Activated T-helper 1 cell treated with Interleukin-2 at 50 U/mL for 16 hours (primary cell): ENCODE measurements around the gene VPS18.
"Not testable (repeated sequence)": the region's sequence is repeated elsewhere in the genome, so short reads cannot be mapped to it uniquely, and the experiment has no call there.

Experiments used
- DNase-seq: peaks from one replicate; pipeline ENCODE4 v3.0.0-alpha.2; 2020; ENCODE audit warnings: low read depth

The VPS18 gene

GRCh38 chr15:40893733-40894680 lies at the start of gene VPS18:
TSS of gene VPS18 (plus strand) at chr15:40894450. CDS start at chr15:40894769, 319 bp downstream.
- peak; percentile 97 for DNase-seq

GRCh38 chr15:40844696-40845030 lies 49.6 kb upstream of the VPS18 start:
- peak; percentile 4 for DNase-seq

GRCh38 chr15:40845036-40845435 lies 49.2 kb upstream of the VPS18 start:
- no peak for DNase-seq

- no peak for DNase-seq
Observed at GRCh38 chr15:40845511-40846284, 48.6 kb upstream of the VPS18 start.

GRCh38 chr15:40846841-40847222 lies 47.4 kb upstream of the VPS18 start:
- DNase-seq, result no peak

GRCh38 chr15:40847223-40847961 lies 46.9 kb upstream of the VPS18 start:
- DNase-seq, result no peak

- no peak for DNase-seq
Observed at GRCh38 chr15:40850576-40851112, 43.6 kb upstream of the VPS18 start.

- DNase-seq, result no peak
Observed at GRCh38 chr15:40852529-40852928, 41.7 kb upstream of the VPS18 start.

GRCh38 chr15:40853241-40853890 lies 40.9 kb upstream of the VPS18 start:
- no peak for DNase-seq

- no peak for DNase-seq
Observed at GRCh38 chr15:40854161-40854560, 40.1 kb upstream of the VPS18 start.

GRCh38 chr15:40855706-40856234 lies 38.5 kb upstream of the VPS18 start:
- no peak for DNase-seq

- DNase-seq, result no peak
Observed at GRCh38 chr15:40856746-40857145, 37.5 kb upstream of the VPS18 start.

GRCh38 chr15:40857601-40858341 lies 36.5 kb upstream of the VPS18 start:
- DNase-seq, result peak; percentile 55

- no peak for DNase-seq
Observed at GRCh38 chr15:40858706-40859105, 35.5 kb upstream of the VPS18 start.

GRCh38 chr15:40859206-40859851 lies 34.9 kb upstream of the VPS18 start:
- peak; percentile 68 for DNase-seq

GRCh38 chr15:40861147-40861546 lies 33.1 kb upstream of the VPS18 start:
- DNase-seq, result not testable (repeated sequence)

GRCh38 chr15:40863660-40864270 lies 30.5 kb upstream of the VPS18 start:
- no peak for DNase-seq

GRCh38 chr15:40867199-40867598 lies 27.1 kb upstream of the VPS18 start:
- no peak for DNase-seq

- DNase-seq, result no peak
Observed at GRCh38 chr15:40869686-40870085, 24.6 kb upstream of the VPS18 start.

GRCh38 chr15:40870716-40871115 lies 23.5 kb upstream of the VPS18 start:
- no peak for DNase-seq
